NOMO-1 treated with dmso at 0.1 percent for 144 hours (cell line): ENCODE measurements around the gene MATK.
"Not testable (repeated sequence)": the region's sequence is repeated elsewhere in the genome, so short reads cannot be mapped to it uniquely, and the experiment has no call there.

Experiments
- DNase-seq: peaks from one replicate; lab custom pipeline; 2025; ENCODE audit not compliant: unreplicated experiment; lab: John Stamatoyannopoulos, UW

Gene MATK

DNA sequence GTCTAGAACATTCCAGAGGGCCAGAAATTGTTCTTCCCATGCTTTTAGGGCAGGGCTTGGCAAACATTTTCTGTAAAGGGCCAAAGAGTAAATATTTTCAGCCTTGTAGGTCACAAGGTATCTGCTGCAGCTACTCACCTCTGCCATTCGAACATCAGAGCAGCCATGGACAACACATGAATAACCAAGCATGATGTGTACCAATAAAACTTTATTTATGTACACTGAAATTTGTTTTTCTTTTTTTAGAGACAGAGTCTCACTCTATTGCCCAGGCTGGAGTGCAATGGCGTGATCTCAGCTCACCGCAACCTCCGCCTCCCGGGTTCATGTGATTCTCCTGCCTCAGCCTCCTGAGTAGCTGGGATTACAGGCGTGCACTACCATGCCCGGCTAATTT, 28.5 kb downstream of the MATK start:
- DNase-seq = not testable (repeated sequence)

DNA sequence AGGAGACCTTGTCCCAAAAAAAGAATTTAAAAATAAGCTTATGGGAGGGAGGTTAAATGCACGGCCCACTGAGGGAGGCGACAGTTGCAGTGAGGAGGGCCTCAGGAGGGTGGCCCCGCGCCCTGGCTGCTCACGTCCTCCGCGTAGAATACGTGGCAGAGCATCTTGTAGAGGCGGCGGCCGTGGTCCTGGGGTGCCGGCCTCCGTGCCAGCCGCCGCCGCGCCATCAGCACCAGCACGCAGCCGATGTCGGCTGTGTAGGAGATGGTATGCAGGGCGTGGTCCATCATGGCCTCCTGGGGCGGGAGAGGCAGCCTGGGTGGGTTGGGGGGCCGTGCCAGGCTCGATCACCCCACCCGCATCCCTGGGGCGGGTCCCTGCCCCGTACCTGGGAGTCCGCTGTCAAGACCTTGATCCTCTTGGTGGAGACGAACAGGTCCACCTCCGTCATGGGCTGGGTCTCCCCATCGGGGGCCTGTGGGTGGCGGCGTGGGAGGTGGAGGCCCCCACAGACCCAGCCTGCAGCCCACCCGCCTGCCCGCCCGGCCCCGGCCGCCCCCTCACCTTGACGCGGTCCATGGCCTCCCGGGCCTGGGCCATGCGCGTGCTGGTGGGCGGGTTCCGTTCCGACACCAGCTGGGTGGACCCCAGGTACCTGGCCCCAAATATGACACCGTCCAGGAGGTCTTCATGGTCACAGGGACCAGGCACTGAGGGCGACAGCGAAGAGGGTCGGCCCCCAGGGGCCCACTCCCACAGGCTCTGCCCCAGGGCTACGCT, 32.4 kb downstream of the MATK start:
- no peak for DNase-seq

DNA sequence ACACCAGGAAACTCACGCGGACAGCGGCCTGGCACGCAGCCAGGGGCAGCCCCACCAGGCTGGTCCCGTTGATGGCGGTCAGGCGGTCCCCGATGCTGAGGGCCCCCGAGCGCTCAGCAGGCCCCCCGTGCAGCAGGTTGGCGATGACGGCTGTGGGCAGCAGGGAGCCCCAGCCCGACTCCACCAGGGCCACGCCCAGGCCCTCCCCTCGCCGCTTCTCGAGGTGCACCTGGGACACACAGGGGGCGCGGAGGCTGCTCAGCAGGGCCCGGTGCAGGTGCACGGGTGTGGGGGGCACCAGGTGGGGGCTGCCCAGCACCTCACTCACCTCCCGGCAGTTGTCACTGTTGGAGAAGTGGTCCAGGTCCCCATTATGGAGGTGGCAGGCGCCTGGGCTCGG, 33.7 kb downstream of the MATK start:
- no peak for DNase-seq

DNA sequence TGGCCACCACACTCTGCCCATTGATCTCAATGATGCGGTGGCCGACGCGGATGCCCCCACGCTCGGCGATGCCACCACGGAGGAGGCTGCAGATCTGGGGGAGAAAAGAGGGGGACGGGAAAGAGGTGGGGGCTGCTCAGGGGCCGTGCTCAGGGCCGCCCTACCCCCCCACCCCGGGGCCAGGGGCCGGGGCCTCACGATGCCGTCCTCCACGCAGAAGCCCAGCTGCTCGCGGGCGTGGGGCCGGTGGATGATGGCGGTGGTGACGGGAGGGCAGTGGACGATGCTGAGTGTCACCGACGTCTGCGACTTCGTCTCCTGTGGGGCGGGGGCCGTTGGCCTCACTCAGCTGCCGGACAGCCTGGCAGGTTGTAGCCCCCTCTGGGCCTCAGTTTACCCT, 34.9 kb downstream of the MATK start:
- no peak for DNase-seq

DNA sequence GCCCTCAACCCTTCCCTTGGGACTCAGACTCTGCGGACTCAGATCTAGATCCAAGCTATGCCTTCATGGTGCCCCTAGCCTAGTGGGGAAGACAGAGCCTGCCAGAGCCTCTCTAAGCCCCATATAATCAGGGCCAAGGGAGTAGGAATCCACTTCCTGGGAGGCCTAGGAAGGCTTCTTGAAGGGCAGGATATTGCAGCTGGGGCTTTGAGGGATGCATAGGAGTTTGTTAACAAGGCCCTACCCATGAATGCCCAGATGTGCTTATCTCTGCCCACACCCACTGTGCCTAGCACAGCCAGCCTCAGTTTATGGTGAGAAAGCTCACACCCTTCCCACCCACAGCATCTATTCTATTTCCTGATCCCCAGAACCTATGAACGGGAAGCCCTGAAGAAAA, 36.0 kb downstream of the MATK start:
- DNase-seq = no peak

DNA sequence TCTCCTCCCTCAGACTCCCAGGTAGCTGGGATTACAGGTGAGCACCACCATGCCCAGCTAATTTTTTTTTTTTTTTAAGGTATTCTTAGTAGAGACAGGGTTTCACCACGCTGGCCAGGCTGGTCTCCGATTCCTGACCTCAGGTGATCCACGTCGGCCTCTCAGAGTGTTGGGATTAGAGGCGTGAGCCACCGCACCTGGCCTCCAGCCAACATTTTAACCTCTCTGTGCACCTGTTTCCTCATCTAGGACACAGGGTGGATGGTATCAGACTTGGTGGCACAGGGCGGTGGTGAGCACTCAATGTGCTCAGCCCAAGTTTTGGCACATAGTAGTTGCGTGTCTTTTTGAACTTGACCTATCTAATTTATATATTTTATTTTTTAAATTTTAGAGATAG, 37.2 kb downstream of the MATK start:
- DNase-seq = no peak

DNA sequence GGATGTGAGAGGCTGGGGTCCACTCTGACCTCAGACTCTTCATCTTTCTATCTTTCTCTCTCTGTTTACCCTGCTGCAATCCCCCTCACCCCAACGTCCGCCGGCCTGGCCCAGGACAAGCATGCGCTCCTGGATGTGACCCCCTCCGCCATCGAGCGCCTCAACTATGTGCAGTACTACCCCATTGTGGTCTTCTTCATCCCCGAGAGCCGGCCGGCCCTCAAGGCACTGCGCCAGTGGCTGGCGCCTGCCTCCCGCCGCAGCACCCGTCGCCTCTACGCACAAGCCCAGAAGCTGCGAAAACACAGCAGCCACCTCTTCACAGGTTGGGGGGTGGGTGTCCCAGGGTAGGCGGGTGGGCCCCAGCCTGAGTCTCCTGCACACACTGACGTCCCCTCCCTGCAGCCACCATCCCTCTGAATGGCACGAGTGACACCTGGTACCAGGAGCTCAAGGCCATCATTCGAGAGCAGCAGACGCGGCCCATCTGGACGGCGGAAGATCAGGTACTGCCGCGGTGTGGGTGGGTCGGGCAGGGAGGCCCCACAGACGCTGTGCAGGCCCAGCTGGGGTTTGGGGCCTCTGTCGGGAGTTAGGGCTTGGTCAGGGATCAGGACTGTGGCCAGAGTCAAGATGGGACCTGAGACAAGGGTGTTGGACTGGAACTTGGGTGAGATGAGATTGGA, 39.7 kb downstream of the MATK start:
- DNase-seq = no peak

DNA sequence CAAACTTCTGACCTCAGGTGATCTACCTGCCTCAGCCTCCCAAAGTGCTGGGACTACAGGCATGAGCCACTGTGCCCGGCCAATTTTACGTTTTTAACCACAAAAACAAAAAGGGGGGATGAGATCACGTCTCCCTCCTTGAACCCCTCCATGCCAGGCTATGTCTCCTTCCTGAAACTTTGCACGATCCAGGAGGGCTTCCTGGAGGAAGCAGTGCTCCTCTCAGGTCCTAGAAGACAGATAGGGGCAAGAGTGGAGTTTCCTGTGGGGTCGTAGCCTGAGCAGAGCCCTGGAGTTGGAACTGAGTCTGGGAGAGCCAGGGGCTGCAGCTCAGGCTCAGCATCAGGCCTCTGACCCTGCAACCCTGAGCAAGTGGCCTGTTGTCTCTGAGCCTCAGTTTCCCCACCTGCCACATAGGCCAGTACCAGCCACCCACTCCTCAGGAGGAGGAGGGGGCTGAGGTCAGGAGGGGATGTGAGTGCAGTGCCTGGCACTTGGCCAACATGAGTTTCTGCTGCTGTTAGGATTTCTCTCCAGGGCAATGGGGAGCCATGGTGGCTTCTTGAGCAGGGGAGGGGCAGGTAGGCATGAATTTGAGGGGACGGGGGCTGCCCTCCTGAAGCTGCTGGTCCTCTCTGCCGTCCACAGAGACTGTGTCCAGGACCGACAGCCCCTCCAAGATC, 40.7 kb downstream of the MATK start:
- no peak for DNase-seq

DNA sequence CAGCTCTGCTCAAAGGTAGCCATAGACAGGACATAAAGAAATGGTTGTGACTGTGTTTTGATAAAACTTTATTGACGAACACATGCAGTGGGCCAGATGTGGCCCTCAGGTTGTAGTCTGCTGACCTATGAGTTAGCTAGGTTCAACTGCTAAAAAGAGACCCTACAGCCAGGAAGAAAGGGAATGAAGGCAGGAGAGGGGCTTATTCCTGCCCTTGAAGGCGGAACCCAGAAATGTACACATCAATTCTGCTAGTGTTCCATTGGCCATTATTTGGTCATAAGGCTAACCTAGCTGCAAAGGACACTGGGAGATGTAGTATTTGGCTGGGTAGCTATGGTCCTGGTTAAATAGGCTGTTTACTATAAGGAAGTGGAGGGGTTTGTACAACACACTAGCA, 42.7 kb downstream of the MATK start:
- DNase-seq = no peak

DNA sequence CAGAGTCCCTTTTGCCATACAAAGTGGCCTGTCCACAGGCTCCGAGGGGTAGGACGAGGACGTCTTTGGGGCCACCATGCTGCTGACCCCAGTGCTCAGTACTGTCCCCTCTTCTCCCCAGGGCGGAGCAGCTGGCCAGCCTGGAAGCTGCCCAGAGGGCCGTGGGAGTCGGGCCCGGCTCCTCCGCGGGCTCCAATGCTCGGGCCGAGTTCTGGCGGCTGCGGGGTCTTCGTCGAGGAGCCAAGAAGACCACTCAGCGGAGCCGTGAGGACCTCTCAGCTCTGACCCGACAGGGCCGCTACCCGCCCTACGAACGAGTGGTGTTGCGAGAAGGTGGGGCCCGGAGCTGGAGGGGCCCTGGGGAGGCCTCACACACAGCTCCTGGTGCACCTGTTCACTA, 45.8 kb downstream of the MATK start:
- no peak for DNase-seq

DNA sequence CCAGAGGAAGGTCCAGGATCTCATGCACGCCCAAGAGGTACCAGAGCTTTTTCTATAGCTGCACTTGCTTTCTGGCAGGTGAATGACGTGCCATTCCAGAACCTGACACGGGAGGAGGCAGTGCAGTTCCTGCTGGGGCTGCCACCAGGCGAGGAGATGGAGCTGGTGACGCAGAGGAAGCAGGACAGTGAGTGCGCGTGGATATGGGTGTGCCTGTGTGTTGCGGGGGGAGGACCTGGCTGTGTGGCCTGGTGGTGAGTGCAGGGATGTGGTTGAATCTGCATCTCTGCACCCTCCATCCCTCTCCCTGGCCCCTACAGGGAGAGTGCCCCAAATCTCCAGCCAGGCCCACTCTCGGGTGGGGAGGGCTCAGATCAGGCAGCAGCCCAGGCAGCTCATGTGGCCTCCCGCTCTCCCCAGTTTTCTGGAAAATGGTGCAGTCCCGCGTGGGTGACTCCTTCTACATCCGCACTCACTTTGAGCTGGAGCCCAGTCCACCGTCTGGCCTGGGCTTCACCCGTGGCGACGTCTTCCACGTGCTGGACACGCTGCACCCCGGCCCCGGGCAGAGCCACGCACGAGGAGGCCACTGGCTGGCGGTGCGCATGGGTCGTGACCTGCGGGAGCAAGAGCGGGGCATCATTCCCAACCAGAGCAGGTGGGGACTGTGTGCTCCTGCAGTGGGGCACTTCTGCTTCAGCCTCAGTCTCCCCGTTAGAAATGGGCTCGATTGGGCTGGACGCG, 47.5 kb downstream of the MATK start:
- DNase-seq = no peak

DNA sequence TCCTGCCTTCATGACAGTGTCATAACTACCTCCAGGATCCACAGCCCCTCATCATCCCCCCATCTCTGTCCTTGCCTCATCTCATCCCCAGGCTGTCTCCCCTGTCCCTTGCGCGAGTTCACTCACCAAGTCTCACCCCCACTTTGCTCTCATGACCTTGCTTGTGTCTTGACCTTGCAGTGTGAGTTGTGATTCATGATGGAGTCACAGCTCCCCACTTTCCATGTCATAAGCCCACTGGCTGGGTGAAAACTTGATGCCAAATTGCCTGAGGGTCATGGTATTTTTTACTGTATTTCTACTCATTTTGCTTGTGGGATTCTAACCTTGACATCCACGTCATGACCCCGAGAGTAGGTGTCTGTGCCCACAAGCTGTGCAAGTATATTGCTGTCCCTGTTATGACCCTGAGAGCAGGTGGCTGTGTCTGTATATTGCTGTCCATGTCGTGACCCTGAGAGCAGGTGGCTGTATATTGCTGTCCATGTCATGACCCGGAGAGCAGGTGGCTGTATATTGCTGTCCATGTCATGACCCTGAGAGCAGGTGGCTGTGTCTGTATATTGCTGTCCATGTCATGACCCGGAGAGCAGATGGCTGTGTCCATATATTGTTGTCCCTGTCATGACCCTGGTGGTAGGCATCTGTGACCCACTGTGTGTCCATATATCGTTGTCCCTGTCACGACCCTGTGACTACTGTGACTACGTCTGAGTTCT, 48.5 kb downstream of the MATK start:
- no peak for DNase-seq

DNA sequence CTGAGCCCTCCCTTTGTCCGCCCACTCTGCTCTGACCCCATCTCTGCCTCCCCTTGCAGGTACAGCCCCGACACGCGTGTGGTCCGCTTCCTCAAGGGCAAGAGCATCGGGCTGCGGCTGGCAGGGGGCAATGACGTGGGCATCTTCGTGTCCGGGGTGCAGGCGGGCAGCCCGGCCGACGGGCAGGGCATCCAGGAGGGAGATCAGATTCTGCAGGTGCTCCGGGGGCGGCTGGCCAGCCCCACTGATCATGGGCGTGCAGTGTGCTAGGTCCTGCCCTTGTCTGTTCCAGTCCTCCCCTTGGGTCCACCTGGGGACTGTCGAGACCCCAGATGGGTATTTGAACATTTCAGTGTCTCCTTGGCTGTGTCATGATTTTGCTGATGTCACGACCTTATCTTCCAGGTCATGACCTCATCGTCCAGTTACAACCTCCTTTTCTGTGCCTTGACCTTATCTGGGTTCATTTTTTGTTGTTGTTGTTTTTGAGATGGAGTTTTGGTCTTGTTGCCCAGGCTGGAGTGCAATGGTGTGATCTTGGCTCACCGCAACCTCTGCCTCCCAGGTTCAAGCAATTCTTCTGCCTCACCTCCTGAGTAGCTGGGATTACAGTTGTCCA, 50.0 kb downstream of the MATK start:
- DNase-seq = no peak

DNA sequence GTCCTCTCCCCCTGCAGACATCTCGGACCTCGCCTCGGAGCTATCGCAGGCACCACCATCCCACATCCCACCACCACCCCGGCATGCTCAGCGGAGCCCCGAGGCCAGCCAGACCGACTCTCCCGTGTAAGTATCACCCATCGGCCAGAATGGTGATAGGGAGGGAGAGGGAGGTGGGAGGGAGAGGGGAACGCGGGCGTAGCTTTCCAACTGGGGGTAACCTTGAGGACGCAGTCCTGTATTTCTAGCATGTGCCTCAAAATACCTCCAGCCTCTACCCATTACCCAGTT, 51.9 kb downstream of the MATK start:
- no peak for DNase-seq

DNA sequence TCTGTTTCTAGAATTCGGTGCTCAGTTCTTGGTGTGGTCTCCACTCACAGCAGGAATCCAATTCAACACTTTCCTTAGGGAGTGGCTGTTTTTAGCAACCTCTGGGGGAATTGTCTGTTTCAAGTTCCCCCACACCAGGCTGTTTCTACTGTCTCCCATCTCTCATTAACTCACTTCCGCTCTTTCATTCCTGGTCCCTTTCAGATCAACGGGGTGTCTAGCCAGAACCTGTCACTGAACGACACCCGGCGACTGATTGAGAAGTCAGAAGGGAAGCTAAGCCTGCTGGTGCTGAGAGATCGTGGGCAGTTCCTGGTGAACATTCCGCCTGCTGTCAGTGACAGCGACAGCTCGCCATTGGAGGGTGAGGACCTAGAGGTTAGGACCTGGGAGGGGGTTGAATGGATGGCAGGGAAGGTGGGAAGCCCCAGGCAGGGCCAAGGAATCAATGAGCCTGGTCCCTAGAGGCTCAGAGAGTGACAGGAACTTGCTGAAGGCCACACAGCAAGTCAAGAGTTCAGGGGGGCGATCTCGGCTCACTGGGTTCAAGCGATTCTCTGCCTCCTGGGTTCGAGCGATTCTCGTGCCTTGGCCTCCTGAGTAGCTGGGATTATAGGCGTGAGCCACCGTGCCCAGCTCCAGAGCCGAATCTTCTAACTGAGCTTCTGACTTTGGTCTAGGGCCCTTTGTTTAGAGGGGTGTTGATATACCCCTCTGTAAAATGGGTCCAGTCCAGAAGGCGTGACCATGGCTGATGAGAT, 52.5 kb downstream of the MATK start:
- no peak for DNase-seq

DNA sequence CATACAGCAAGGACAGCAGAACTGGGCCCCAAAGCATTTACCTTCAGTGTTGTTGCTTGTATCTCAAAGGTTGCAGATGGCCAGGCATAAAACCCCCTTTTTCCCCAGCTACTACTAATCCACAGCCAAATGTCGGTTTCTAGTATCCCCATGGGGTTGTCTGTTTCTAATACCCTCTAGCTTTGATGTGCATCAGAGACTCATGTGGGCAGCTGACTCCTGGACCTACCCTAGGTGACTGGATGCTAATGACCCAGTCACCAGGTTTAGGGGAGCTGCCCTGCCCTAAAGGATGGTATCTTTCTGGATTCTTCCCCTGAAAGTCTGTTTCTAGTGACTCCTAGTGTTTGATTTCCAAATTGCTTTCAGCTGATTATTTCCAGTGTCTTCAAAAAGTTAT, 54.1 kb downstream of the MATK start:
- DNase-seq = no peak

DNA sequence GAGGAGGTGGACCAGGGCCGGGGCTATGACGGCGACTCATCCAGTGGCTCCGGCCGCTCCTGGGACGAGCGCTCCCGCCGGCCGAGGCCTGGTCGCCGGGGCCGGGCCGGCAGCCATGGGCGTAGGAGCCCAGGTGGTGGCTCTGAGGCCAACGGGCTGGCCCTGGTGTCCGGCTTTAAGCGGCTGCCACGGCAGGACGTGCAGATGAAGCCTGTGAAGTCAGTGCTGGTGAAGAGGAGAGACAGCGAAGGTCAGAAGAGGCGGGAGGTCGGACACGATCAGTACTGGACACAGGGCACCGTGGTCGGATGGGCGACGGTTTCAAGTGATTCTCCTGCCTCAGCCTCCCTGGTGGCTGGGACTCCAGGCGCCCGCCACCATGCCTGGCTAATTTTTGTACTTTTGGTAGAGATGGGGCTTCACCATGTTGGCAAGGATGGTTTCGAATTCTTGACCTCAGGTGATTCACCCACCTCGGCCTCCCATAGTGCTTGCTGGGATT, 55.7 kb downstream of the MATK start:
- DNase-seq = no peak
